ENCODE data around the gene RNU5B-1. TPM values are rescaled to one million over a fixed set of nuclear protein-coding genes. Genes with fewer than 3 reads are reported as not detected.
"Not testable (repeated sequence)": the region's sequence is repeated elsewhere in the genome, so short reads cannot be mapped to it uniquely, and the experiment has no call there.

The RNU5B-1 gene
- total RNA-seq, 1 donor = not detected

DNA sequence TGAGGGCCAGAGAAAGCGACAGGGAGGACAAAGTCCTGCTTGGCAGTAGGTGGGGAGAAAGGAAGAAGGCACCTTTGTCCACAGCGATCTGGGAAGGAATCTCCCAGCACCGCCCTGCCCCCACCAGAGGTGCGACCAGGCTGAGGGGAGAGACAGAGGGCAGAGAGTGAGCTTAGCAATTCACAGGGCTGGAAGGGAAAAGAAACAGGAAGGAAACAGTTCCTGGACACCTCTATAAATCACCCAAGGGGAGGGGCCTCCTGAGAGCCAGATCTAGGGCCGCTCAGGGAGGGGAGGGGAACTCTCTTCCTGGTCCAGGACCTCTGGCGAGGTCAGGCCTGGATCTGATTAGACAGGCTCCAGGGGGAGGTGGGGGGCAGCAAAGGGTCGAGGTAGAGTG is 35.4 kb downstream of the RNU5B-1 start:
- DNase-seq (ENCODE audit: low read depth) = no peak
- no peak overlapping the region for H3K4me3 ChIP-seq (ENCODE audit: low read depth, low read length)
- TF ChIP-seq, protein P1, sequence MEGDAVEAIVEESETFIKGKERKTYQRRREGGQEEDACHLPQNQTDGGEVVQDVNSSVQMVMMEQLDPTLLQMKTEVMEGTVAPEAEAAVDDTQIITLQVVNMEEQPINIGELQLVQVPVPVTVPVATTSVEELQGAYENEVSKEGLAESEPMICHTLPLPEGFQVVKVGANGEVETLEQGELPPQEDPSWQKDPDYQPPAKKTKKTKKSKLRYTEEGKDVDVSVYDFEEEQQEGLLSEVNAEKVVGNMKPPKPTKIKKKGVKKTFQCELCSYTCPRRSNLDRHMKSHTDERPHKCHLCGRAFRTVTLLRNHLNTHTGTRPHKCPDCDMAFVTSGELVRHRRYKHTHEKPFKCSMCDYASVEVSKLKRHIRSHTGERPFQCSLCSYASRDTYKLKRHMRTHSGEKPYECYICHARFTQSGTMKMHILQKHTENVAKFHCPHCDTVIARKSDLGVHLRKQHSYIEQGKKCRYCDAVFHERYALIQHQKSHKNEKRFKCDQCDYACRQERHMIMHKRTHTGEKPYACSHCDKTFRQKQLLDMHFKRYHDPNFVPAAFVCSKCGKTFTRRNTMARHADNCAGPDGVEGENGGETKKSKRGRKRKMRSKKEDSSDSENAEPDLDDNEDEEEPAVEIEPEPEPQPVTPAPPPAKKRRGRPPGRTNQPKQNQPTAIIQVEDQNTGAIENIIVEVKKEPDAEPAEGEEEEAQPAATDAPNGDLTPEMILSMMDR (IDR thresholded peaks at IDR 0.05; ENCODE audit: insufficient read depth, low read length) = no peak

DNA sequence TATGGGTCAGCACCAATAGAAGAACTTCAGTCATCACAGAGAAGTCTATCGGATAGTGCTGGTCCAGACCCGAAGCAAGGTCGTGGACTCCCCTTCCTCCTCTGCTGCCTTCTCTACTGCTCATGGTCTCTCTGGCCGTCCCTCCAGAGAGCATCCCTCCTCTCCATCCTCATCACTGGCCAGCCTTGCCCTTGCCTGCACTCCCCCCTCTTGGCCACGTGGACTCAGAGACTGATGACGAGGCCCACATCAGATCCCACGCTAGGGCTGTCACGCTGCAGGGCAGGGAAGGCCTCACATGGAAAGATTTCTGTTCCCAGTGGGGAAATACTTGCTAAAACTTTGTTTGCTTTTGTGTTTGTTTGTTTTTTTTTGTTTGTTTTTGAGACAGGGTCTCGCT is 38.0 kb downstream of the RNU5B-1 start:
- H3K4me3 ChIP-seq (ENCODE audit: low read depth, low read length) = no peak overlapping the region
- DNase-seq (ENCODE audit: low read depth) = no peak
- TF ChIP-seq, protein P1 (IDR thresholded peaks at IDR 0.05; ENCODE audit: insufficient read depth, low read length) = no peak

DNA sequence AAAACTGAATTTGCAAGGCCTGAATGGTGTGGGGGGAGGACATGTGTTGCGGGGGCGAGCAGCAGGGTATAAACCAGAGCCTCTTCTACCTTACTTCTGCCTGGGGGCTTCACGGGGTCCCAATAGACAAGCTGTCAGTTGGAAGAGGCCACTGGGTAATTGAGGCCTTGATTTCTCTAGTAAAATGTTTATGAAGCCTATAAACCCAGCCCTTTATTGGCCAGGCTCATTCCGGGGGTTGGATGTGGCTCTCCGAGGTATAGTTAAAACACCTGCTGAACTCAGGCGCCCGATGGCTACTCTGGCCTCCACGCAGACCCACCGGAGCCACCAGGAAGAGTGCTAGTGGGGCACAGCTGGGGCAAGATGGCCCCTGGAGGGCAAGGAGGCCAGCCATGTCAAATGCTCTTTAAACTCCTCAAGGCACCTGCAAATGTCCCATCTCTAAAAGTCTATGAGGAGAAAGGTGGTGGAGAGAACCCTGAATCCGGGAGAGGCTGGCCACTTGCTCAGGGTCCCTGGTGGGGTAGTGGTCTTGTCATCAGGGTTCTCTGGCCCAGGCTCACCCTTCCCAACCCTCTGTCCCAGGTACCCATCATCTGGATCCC is 39.0 kb downstream of the RNU5B-1 start:
- no peak overlapping the region for H3K4me3 ChIP-seq (ENCODE audit: low read depth, low read length)
- TF ChIP-seq, protein P1 (IDR thresholded peaks at IDR 0.05; ENCODE audit: insufficient read depth, low read length) = no peak
- no peak for DNase-seq (ENCODE audit: low read depth)

DNA sequence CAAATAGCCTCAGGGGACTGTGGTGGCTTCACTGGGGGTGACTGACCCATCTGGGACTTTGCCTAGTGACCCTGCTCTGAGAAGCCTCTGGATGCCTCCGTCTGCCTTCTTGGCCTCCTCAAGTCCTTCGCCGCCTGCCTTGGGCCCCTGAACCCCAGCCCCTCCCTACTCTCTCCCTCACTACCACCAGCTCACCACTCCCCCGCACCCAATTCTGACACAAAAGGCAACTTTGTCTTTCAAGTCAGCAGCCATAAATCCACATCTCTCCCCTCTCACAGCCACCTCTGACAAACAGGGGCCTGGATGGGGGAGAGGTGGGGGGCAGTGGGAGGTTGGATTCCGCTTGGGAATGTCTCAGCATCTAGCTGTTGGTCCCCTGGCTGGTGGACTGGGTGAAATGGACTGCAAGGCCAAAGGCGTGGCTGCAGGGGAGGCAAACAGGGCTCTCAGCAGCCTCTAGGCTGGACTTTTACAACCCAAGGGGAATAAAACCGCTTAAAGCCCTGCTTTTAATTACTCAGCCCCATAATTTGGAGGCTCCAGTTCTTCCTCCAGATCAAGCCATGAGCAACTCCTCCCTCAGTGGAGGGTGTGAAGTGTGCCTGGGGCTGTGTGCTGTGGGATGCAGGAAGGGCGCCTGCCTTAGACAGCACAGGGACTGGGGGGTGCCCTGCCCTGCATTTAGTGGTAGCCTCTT is 39.9 kb downstream of the RNU5B-1 start:
- no peak for DNase-seq (ENCODE audit: low read depth)
- no peak overlapping the region for H3K4me3 ChIP-seq (ENCODE audit: low read depth, low read length)
- TF ChIP-seq, protein P1 (IDR thresholded peaks at IDR 0.05; ENCODE audit: insufficient read depth, low read length) = no peak

DNA sequence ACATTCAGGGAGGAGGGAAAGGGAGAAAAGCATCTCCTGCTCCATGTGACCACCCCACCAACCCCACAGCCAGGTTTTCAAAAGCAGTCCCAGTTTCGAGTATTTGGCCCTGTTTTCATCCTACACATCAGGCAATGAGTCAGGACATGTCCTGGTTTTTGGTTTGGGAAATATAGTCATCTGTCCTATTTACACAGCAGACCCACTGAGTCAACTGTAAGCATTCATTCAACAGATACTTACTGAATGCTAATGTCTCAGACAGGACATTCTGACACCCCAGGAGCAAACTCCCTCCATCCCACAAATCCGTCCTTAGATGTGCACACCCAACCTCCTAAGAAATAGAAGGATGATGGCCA is 40.4 kb downstream of the RNU5B-1 start:
- DNase-seq (ENCODE audit: low read depth) = no peak
- H3K4me3 ChIP-seq (ENCODE audit: low read depth, low read length) = no peak overlapping the region
- TF ChIP-seq, protein P1 (IDR thresholded peaks at IDR 0.05; ENCODE audit: insufficient read depth, low read length) = no peak

DNA sequence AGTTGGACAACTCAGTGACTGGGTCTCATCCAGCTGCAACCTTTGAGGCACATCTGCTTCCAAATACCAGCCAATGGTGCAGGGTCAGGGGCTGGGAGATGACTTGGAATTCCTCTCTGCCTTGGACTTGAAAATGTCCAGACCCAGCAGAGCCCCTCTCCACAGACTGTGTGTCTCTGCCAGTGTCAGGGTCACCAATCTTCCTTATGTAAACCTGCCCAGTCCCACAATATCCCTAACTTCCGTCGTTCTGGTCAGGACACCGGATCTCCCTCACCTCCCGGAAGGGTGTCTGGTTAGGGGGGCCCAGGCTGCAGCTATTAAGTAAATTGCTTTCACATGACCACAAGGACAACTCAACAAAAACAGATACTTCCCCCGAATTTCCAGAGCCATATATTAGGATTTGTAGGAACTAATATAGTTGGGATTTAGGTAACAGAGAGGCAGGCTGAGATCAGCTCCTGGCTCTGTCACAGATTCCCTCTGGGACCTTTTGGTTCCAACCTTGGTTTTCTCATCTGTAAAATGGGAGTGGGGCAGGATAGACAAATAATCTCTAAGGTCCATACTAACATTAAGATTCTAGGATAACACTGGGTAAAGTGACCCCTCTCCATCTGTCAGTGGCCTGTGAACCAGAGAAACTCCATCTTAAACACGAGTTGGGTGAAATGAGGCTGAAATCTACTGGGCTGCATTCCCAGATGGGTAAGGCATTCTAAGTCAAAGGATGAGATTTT is 42.5 kb downstream of the RNU5B-1 start:
- TF ChIP-seq, protein P1 (IDR thresholded peaks at IDR 0.05; ENCODE audit: insufficient read depth, low read length) = no peak
- no peak overlapping the region for H3K4me3 ChIP-seq (ENCODE audit: low read depth, low read length)
- DNase-seq (ENCODE audit: low read depth) = no peak

DNA sequence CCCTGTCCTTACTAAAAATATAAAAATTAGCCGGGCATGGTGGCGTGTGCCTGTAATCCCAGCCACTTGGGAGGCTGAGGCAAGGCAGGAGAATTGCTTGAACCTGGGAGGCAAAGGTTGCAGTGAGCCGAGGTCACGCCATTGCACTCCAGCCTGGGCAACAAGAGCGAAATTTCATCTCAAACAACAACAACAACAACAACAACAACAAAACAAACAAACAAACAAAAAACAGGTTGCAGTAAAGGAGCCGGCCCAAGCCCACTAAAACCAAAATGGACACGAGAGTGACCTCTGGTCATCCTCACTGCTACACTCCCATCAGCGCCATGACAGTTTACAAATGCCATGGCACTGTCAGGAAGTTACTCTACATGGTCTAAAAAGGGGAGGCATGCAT is 43.3 kb downstream of the RNU5B-1 start:
- DNase-seq (ENCODE audit: low read depth) = not testable (repeated sequence)

More for the DNA sequence above, 43.3 kb downstream of the RNU5B-1 start:
- not testable (repeated sequence) for H3K4me3 ChIP-seq (ENCODE audit: low read depth, low read length)
